ENCODE results near the gene MLLT1.

MLLT1 gene

DNA sequence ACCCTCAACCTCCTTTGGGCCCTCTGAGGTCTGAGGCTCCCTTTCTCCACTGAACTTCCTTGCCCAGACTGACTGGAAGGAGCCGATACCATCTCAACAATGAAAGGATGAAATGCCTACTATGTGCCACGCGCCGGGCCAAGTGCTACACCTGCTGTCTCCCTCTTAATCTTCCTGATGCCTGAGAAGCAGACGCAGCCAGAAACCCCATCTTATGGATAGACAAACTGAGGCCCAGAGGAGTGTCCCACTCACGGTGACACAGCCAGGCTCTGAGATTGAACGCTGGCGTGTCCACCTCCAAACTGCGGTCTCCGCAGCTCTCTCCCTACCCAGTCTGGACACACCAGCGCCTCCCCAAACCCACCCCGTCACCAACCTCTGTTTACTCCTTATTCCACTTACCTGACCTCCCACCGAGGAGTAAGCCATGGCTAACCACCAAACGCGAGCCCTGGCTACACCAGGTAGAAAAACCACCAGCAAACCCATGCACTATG is 20.9 kb downstream of the MLLT1 start:
- Histone ChIP-seq H3K9me3 (ENCODE audit: insufficient read depth, low read depth, low read length) (no peaks in the 10 kb centered on the region), H3K9me2 (replicated peaks; ENCODE audit: low read depth, low read length) (no peaks in the 10 kb centered on the region), H3K9ac (ENCODE audit: low read depth, low read length, poor library complexity, severe bottlenecking) (no peak overlapping the region), H3K79me2 (ENCODE audit: insufficient read depth, low read length) (peaks cover 45% of the 10 kb centered on the region; the same call in 1 of the 2 replicates), H3K4me2 (ENCODE audit: low read depth, low read length, poor library complexity, severe bottlenecking) (no peak overlapping the region), H3K27me3 (ENCODE audit: insufficient read depth, low read length, poor library complexity, severe bottlenecking) (no peaks in the 10 kb centered on the region), H3K36me3 (ENCODE audit: insufficient read depth, low read length) (peaks cover 67% of the 10 kb centered on the region; the same call in 1 of the 2 replicates), H3K4me3 (ENCODE audit: low read length, poor library complexity, severe bottlenecking) (no peak overlapping the region), H3K4me1 (ENCODE audit: insufficient read depth, low read length, poor library complexity, severe bottlenecking) (no peaks in the 10 kb centered on the region), H3F3A (ENCODE audit: low read depth) (no peaks in the 10 kb centered on the region), H2AFZ (ENCODE audit: low read length) (no peak overlapping the region), H4K20me1 (ENCODE audit: insufficient read depth, low read length, poor library complexity, severe bottlenecking) (peaks cover 18% of the 10 kb centered on the region)
- no peak for TF ChIP-seq EZH2phosphoT487 (IDR thresholded peaks at IDR 0.05; ENCODE audit: borderline replicate concordance)
- TF ChIP-seq, protein P1, sequence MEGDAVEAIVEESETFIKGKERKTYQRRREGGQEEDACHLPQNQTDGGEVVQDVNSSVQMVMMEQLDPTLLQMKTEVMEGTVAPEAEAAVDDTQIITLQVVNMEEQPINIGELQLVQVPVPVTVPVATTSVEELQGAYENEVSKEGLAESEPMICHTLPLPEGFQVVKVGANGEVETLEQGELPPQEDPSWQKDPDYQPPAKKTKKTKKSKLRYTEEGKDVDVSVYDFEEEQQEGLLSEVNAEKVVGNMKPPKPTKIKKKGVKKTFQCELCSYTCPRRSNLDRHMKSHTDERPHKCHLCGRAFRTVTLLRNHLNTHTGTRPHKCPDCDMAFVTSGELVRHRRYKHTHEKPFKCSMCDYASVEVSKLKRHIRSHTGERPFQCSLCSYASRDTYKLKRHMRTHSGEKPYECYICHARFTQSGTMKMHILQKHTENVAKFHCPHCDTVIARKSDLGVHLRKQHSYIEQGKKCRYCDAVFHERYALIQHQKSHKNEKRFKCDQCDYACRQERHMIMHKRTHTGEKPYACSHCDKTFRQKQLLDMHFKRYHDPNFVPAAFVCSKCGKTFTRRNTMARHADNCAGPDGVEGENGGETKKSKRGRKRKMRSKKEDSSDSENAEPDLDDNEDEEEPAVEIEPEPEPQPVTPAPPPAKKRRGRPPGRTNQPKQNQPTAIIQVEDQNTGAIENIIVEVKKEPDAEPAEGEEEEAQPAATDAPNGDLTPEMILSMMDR (conservative IDR thresholded peaks at IDR 0.05; ENCODE audit: low read length) = no peak

DNA sequence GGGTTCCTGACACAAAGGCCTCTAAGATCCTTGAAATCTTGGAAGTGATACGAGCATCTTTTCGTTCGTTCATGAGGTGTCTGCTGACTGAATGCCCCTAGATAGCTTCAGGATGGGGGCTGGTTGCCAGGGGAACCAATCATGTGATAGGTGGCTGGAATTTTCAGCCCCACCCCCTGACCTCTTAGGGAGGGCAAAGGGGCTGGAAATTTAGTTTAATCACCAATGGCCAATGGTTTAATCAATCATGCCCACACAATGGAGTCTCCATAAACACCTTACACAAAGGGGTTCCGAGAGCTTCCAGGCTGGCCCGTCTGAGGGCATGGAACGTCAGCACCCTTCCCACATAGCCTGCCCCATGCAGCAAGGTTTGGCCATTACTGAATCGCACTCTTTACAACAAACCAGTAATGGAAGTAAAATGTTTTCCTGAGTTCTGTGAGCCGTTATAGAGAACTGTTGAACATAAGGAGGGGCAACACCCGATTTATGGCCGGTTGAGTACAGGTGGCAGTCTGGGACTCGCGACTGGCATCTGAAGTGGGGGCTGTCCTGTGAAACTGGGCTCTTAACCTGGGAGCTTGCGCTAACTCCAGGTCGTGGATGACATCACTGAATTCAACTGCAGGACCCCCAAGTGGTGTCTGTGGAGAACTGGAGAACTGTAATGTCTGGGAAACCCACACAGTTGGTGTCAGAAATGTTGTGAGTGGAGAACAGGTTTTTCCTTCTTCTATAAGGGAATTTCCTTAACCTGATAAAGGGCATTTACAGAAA is 25.6 kb downstream of the MLLT1 start:
- Histone ChIP-seq H3K79me2 (ENCODE audit: insufficient read depth, low read length) (peaks cover 76% of the 10 kb centered on the region), H3K9me3 (ENCODE audit: insufficient read depth, low read depth, low read length) (no peaks in the 10 kb centered on the region), H3K9me2 (replicated peaks; ENCODE audit: low read depth, low read length) (no peaks in the 10 kb centered on the region), H3F3A (ENCODE audit: low read depth) (no peaks in the 10 kb centered on the region), H3K27me3 (ENCODE audit: insufficient read depth, low read length, poor library complexity, severe bottlenecking) (no peaks in the 10 kb centered on the region), H2AFZ (ENCODE audit: low read length) (no peak overlapping the region), H4K20me1 (ENCODE audit: insufficient read depth, low read length, poor library complexity, severe bottlenecking) (peaks cover 20% of the 10 kb centered on the region), H3K36me3 (ENCODE audit: insufficient read depth, low read length) (peaks cover 33% of the 10 kb centered on the region; the same call in 1 of the 2 replicates), H3K4me2 (ENCODE audit: low read depth, low read length, poor library complexity, severe bottlenecking) (no peak overlapping the region), H3K4me3 (ENCODE audit: low read length, poor library complexity, severe bottlenecking) (no peak overlapping the region), H3K9ac (ENCODE audit: low read depth, low read length, poor library complexity, severe bottlenecking) (no peak overlapping the region), H3K4me1 (ENCODE audit: insufficient read depth, low read length, poor library complexity, severe bottlenecking) (no peaks in the 10 kb centered on the region)
- TF ChIP-seq, protein P1 (conservative IDR thresholded peaks at IDR 0.05; ENCODE audit: low read length) = no peak
- no peak for TF ChIP-seq EZH2phosphoT487 (IDR thresholded peaks at IDR 0.05; ENCODE audit: borderline replicate concordance)

DNA sequence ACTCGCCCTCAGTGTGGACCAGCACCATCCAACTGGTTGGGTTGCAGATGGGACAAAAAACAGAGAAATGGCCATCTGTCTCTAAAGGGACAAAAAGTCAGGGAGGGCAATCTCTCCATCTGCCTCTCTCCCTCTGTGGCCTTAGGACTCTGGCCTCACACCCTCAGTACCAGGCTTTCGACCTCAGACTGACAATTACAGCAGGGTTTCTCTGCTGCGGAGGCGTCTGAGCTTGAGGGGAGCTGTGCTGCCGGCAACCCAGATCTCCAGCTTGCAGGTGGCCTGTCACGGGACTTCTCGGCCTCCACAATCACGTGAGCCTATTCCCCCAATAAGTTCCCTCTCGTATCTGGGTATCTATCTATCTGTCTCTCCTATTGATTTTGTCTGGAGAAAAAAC is 27.7 kb downstream of the MLLT1 start:
- peaks cover 79% of the 10 kb centered on the region for H3K79me2 ChIP-seq (ENCODE audit: insufficient read depth, low read length)
- no peak overlapping the region for H2AFZ ChIP-seq (ENCODE audit: low read length)
- H3K9ac ChIP-seq (ENCODE audit: low read depth, low read length, poor library complexity, severe bottlenecking) = no peak overlapping the region
- H4K20me1 ChIP-seq (ENCODE audit: insufficient read depth, low read length, poor library complexity, severe bottlenecking) = peaks cover 19% of the 10 kb centered on the region
- no peaks in the 10 kb centered on the region for H3K9me2 ChIP-seq (replicated peaks; ENCODE audit: low read depth, low read length)
- H3K4me3 ChIP-seq (ENCODE audit: low read length, poor library complexity, severe bottlenecking) = no peak overlapping the region
- no peaks in the 10 kb centered on the region for H3K27me3 ChIP-seq (ENCODE audit: insufficient read depth, low read length, poor library complexity, severe bottlenecking)
- no peaks in the 10 kb centered on the region for H3K9me3 ChIP-seq (ENCODE audit: insufficient read depth, low read depth, low read length)
- H3K4me2 ChIP-seq (ENCODE audit: low read depth, low read length, poor library complexity, severe bottlenecking) = no peak overlapping the region
- peaks cover 18% of the 10 kb centered on the region; the same call in 1 of the 2 replicates for H3K36me3 ChIP-seq (ENCODE audit: insufficient read depth, low read length)
- no peaks in the 10 kb centered on the region for H3F3A ChIP-seq (ENCODE audit: low read depth)
- TF ChIP-seq EZH2phosphoT487 (IDR thresholded peaks at IDR 0.05; ENCODE audit: borderline replicate concordance) = no peak
- TF ChIP-seq, protein P1 (conservative IDR thresholded peaks at IDR 0.05; ENCODE audit: low read length) = no peak
- H3K4me1 ChIP-seq (ENCODE audit: insufficient read depth, low read length, poor library complexity, severe bottlenecking) = no peaks in the 10 kb centered on the region

Data from Loucy (cell line).